Measurements from ENCODE around the gene KLHDC1.

The KLHDC1 gene

DNA sequence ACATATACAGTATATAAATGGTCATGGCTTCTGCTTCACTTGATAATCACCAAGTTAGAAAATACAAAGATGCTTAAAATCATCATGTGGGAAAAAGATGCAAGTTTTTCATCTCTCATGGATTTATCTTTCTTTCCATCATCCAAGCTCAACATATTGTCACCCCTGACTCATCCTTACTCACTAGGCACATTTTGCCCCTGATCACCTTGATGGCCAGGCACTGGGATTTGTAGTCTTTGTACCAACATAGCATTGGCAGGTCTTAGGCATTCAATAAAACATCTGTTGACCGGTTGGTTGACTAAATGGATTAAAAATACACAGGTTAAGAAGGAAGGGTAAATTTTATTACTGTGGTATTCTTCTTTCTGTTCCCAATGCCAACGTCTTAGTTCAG, 103.1 kb downstream of the KLHDC1 start:
- DNase-seq: no peak

Data from CD4-positive, alpha-beta T cell treated with Interleukin-6 for 4 hours (primary cell).